SK-N-MC (cell line): ENCODE measurements around the gene CD163.

Experiments
- EZH2 ChIP-seq: fragments of 200-600 bp; sonication (generic); IDR thresholded peaks from one replicate; pipeline ENCODE4 v1.6.1; 2017; ENCODE audit warnings: antibody characterized with exemption
- POLR2AphosphoS5 ChIP-seq: IDR thresholded peaks from 2 replicates; pipeline ENCODE4 v1.6.1; 2012; ENCODE audit warnings: mild to moderate bottlenecking, low read depth, low read length, borderline replicate concordance

DNA sequence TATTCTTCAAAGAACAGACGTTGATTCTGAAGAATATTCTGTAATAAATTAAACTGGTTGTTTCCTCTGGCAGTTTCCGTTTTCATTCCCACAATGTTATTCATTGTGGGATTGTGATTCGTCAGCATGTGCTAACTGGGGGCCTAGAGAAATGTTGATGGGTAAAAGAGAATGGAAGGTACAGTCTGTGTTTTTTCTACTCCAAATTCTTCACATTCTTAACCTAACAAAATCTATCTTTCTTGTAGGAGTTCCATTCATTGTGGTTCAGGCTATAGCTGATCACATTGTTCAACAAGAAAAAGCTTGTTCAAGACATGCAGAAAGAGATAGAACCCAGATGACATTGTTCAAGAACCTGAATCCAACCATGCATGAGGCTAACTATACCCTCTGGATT lies 5.9 kb downstream of the CD163 start:
- TF ChIP-seq POLR2AphosphoS5: no peak
- no peak for TF ChIP-seq EZH2
